Islet precursor cell (in vitro differentiated cells): ENCODE results near the gene PSAP.

Experiments used
- DNase-seq: peaks from one replicate; pipeline ENCODE4 v3.0.0-alpha.2; 2018

Gene PSAP

GRCh38 chr10:71824333-71824732 is 26.7 kb downstream of the PSAP start:
- no peak for DNase-seq

GRCh38 chr10:71823356-71823755 is 27.7 kb downstream of the PSAP start:
- DNase-seq: no peak

- peak; percentile 46 for DNase-seq
Measured at GRCh38 chr10:71821909-71822763, 28.9 kb downstream of the PSAP start.

GRCh38 chr10:71820966-71821365 is 30.1 kb downstream of the PSAP start:
- DNase-seq: no peak

GRCh38 chr10:71819985-71820384 is 31.1 kb downstream of the PSAP start:
- DNase-seq: no peak

GRCh38 chr10:71819441-71819861 is 31.6 kb downstream of the PSAP start:
- DNase-seq: no peak

- no peak for DNase-seq
Measured at GRCh38 chr10:71818674-71819260, 32.3 kb downstream of the PSAP start.

- DNase-seq: peak; percentile 43
Measured at GRCh38 chr10:71817831-71818655, 33.0 kb downstream of the PSAP start.

- no peak for DNase-seq
Measured at GRCh38 chr10:71816936-71817618, 34.0 kb downstream of the PSAP start.

GRCh38 chr10:71816421-71816851 is 34.6 kb downstream of the PSAP start:
- peak; percentile 46 for DNase-seq

- DNase-seq: no peak
Measured at GRCh38 chr10:71815515-71816130, 35.4 kb downstream of the PSAP start.

GRCh38 chr10:71814922-71815411 is 36.1 kb downstream of the PSAP start:
- DNase-seq: peak; percentile 55

GRCh38 chr10:71812913-71813590 is 38.0 kb downstream of the PSAP start:
- DNase-seq: no peak

GRCh38 chr10:71812016-71812912 is 38.8 kb downstream of the PSAP start:
- peak; percentile 75 for DNase-seq

- no peak for DNase-seq
Measured at GRCh38 chr10:71811351-71811750, 39.7 kb downstream of the PSAP start.

GRCh38 chr10:71810048-71810750 is 40.9 kb downstream of the PSAP start:
- DNase-seq: no peak

- DNase-seq: no peak
Measured at GRCh38 chr10:71809628-71810027, 41.4 kb downstream of the PSAP start.

GRCh38 chr10:71807557-71808510 is 43.2 kb downstream of the PSAP start:
- DNase-seq: no peak
